ENCODE data around the gene RTN4R. TPM values are rescaled to one million over a fixed set of nuclear protein-coding genes. Genes with fewer than 3 reads are reported as not detected.

Gene RTN4R
- total RNA-seq, 1 donor from 2014 or later, result 38.3 TPM

- no peak for DNase-seq
- Mint-ChIP-seq H3K4me3 (ENCODE audit: unreplicated experiment) (no peak overlapping the region), H3K9me3 (ENCODE audit: unreplicated experiment) (peaks cover 13% of the 10 kb centered on the region), H3K27ac (ENCODE audit: unreplicated experiment) (no peak overlapping the region), H3K27me3 (ENCODE audit: unreplicated experiment) (peaks cover 17% of the 10 kb centered on the region), H3K4me1 (ENCODE audit: low read depth, unreplicated experiment) (peaks cover 26% of the 10 kb centered on the region), H3K36me3 (ENCODE audit: unreplicated experiment) (no peaks in the 10 kb centered on the region)
- TF ChIP-seq CTCF (IDR thresholded peaks at IDR 0.05; ENCODE audit: partially characterized antibody, unreplicated experiment), result no peak
Measured at GRCh38 chr22:20224256-20224626, 43.9 kb downstream of the RTN4R start.

GRCh38 chr22:20223421-20224255 is 44.5 kb downstream of the RTN4R start:
- Mint-ChIP-seq H3K4me1 (ENCODE audit: low read depth, unreplicated experiment) (peaks cover 29% of the 10 kb centered on the region), H3K27ac (ENCODE audit: unreplicated experiment) (no peak overlapping the region), H3K9me3 (ENCODE audit: unreplicated experiment) (peaks cover 14% of the 10 kb centered on the region), H3K4me3 (ENCODE audit: unreplicated experiment) (no peak overlapping the region), H3K36me3 (ENCODE audit: unreplicated experiment) (no peaks in the 10 kb centered on the region), H3K27me3 (ENCODE audit: unreplicated experiment) (peaks cover 17% of the 10 kb centered on the region)
- DNase-seq, result no peak
- no peak for TF ChIP-seq CTCF (IDR thresholded peaks at IDR 0.05; ENCODE audit: partially characterized antibody, unreplicated experiment)

DNA sequence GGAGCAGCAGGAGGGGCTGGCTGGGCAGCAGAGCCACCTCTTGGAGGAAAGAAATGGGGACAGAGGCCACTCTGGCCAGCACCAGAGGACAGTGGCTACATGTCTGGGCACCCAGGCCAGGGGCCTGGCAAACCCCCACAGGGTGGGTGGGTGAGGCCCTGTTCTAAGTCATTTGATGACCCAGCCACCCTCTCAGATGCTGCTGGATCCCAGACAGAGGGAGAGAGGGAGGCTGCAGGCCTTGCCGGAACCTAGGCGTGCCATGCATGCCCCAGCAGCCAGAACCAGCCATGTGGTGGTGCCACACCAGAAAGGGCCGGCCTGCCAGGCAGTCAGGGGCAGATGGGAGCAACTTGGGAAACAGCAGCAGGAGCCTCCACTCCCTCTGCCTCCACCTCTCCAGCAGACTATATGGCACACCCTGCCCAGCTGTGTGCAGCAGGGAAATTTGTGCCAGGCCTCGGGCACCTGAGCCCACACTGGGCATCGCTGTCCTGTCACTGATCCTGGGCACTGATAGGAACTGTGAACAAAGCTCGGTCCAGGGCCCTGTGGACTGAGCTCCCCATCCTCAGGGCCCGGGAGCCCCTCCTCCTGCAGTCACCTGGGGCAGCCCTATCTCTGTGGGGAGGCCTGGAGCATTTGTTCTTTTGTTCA is 45.2 kb downstream of the RTN4R start:
- Mint-ChIP-seq H3K27me3 (ENCODE audit: unreplicated experiment) (peaks cover 17% of the 10 kb centered on the region), H3K4me1 (ENCODE audit: low read depth, unreplicated experiment) (peaks cover 34% of the 10 kb centered on the region), H3K27ac (ENCODE audit: unreplicated experiment) (no peak overlapping the region), H3K36me3 (ENCODE audit: unreplicated experiment) (no peaks in the 10 kb centered on the region), H3K4me3 (ENCODE audit: unreplicated experiment) (no peak overlapping the region), H3K9me3 (ENCODE audit: unreplicated experiment) (peaks cover 16% of the 10 kb centered on the region)
- no peak for TF ChIP-seq CTCF (IDR thresholded peaks at IDR 0.05; ENCODE audit: partially characterized antibody, unreplicated experiment)
- DNase-seq, result no peak

DNA sequence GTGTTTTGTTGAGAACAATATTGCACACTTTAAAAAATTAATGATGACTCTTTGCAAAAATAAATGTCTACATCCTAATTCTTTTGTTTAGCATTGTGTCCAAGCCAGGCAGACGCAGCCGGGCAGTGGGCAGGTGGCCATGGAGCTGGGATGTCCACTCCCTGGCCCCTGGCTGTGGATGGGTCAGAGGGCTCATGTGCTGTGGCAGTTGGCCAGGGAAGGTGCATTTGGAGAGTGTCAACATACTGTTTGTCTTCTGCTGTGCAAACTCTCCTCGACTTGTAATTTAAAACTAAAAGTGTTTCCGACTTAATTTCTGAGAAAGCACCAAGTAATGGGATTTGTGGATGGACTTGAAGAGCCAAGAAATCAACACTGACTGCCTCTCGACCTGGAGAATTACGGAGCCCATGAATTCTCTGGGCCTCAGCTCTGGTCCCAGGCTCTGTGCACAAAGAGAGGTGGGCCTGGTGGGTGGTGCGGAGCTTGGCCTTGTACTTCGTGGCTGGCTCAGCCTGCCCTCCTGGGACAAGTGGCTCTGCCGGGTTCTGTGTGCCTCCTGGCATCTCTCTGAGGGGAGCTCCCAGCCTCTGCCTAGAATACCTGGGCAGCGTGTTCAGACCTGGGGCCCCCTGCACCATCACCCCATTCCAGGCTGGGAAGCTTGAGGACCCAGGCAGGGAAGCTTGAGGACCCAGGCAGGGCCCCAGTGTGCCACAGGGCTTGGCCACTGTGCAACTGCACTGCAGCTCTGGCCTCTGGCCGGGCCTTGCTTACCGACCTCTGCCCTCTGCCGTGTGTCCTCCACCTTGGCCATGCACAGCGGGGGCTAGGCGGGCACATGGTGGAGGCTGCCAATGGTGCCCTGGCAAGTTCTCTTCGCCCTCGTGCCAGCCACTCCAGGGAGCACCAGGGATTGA is 46.4 kb downstream of the RTN4R start:
- H3K4me3 Mint-ChIP-seq (ENCODE audit: unreplicated experiment), result no peak overlapping the region
- H3K4me1 Mint-ChIP-seq (ENCODE audit: low read depth, unreplicated experiment), result peaks cover 35% of the 10 kb centered on the region
- H3K9me3 Mint-ChIP-seq (ENCODE audit: unreplicated experiment), result peaks cover 16% of the 10 kb centered on the region
- H3K27ac Mint-ChIP-seq (ENCODE audit: unreplicated experiment), result peak overlapping the region; percentile 43
- peaks cover 17% of the 10 kb centered on the region for H3K27me3 Mint-ChIP-seq (ENCODE audit: unreplicated experiment)
- no peak for TF ChIP-seq CTCF (IDR thresholded peaks at IDR 0.05; ENCODE audit: partially characterized antibody, unreplicated experiment)
- DNase-seq, result no peak
- H3K36me3 Mint-ChIP-seq (ENCODE audit: unreplicated experiment), result no peaks in the 10 kb centered on the region
